Esophagus mucosa (tissue), 1 donor: ENCODE measurements around the gene IQCC. TPM values are rescaled to one million over a fixed set of nuclear protein-coding genes. Genes with fewer than 3 reads are reported as not detected.

Experiments used
- total RNA-seq: library from RNA; stranded (reverse); gene quantifications from one replicate; pipeline ENCODE4 v1.2.4, GENCODE V29; 2023
- donor health status: DM: yes; HTN: yes; CAD: no.

IQCC gene
- total RNA-seq, 1 donor from 2014 or later: 1.3 TPM

Other genes starting within 250 kb of the IQCC start
- 80.6 TPM for gene KHDRBS1, start 191.8 kb upstream of the IQCC start, total RNA-seq
- gene TMEM39B, start 132.7 kb upstream of the IQCC start, total RNA-seq: 10.5 TPM
- gene KPNA6, start 97.6 kb upstream of the IQCC start, total RNA-seq: 54.1 TPM
- 37.0 TPM for gene TXLNA, start 26.0 kb upstream of the IQCC start, total RNA-seq
- 1.1 TPM for gene CCDC28B, start 5.1 kb upstream of the IQCC start, total RNA-seq
- gene DCDC2B, start 3.4 kb downstream of the IQCC start, total RNA-seq: not detected
- 11.0 TPM for gene TMEM234, start 16.7 kb downstream of the IQCC start, total RNA-seq
- gene EIF3I, start 16.7 kb downstream of the IQCC start, total RNA-seq: 175 TPM
- gene FAM167B, start 41.6 kb downstream of the IQCC start, total RNA-seq: 1.5 TPM
- 1.00 TPM for gene LCK, start 45.6 kb downstream of the IQCC start, total RNA-seq
- 108 TPM for gene HDAC1, start 86.4 kb downstream of the IQCC start, total RNA-seq
- gene MARCKSL1, start 130.6 kb downstream of the IQCC start, total RNA-seq: 10.8 TPM
- 2.3 TPM for gene FAM229A, start 156.8 kb downstream of the IQCC start, total RNA-seq
- gene TSSK3, start 156.9 kb downstream of the IQCC start, total RNA-seq: 0.52 TPM
- 39.5 TPM for gene BSDC1, start 188.8 kb downstream of the IQCC start, total RNA-seq